Activated CD4-positive, alpha-beta T cell treated with anti-CD3 and anti-CD28 coated beads, Interleukin-2, amount 50 U/mL, for 24 hours (primary cell): ENCODE data around the gene ADAMTS15.

ENCODE experiments used
- DNase-seq, 2 donors: peaks; one replicate each; pipeline ENCODE4 v3.0.0-alpha.2; 2020; ENCODE audit warnings: low read depth in 1 of 2, low spot score in 1 of 2

ADAMTS15 gene

GRCh38 chr11:130448416-130449309 lies at the start of gene ADAMTS15:
Gene ADAMTS15, plus strand, starts transcription at chr11:130448645. Its CDS starts 329 bp downstream, at chr11:130448974.
- no peak for DNase-seq

GRCh38 chr11:130399196-130399595 lies 49.2 kb upstream of the ADAMTS15 start:
- no peak for DNase-seq

GRCh38 chr11:130400781-130401483 lies 47.5 kb upstream of the ADAMTS15 start:
- DNase-seq: no peak

DNA sequence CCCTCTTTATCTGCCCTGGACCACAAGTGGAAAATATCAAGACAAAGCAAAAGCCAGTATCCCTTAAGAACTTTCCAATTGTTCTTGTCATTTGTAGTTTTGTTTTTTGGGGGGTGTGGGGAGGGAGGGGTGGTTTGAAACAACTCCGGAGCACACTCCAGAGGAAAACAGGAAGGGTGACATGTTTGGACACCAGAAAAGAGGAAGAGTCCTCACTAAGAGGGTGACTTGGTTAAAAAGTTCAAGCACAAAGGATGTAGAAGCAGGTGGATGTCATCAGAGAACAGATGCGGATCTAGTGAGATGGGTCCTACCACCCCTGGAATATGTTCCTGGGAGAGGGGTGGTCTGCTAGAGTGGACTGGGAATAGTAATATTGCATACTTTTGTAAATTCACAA lies 45.9 kb upstream of the ADAMTS15 start:
- no peak for DNase-seq

DNA sequence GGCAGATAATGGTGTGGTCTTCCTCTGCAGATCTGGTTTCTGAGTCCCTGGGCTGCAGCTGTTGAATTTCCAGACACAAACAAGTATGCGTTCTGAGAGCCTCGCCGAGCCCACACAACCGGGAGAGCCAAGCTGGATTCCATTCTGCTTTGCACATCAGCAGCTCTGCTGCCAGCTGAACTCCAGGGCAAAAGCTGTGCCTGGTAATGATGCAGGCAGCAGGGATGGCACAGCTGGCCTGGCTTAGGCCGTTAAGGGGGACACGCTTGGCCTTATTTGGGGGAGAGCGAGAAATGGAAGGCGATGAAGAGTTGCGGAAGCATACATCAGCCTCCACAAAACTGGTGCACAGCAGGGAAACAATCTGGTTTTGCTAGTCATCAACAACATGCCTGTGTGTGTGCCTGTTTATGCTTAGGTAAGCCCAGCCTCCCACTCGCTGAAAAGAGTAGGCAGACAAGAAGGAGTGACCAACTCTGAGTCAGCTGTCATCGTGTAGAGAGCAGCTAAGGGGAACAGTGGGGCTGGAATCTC lies 45.1 kb upstream of the ADAMTS15 start:
- no peak for DNase-seq

- DNase-seq: no peak
Measured at GRCh38 chr11:130403967-130404366, 44.5 kb upstream of the ADAMTS15 start.

DNA sequence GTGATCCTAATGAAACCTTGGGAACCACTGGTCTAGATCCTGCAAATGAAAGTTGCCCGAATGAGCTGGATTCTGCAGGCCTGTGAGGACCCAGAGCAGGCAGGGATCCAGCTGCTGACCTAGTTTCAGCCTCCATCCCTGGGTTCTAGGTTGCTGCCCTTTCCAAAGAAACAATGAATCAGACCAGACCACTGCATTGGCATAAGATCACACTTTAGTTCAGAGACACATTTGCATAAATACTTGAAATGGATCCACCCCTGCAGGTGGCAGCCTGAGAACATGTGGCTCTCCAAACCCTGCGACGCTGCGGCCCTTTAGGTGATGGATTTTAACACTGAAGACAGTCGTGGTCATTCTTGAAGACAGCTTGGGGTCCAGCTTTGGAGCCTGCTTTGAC lies 43.7 kb upstream of the ADAMTS15 start:
- no peak for DNase-seq

DNA sequence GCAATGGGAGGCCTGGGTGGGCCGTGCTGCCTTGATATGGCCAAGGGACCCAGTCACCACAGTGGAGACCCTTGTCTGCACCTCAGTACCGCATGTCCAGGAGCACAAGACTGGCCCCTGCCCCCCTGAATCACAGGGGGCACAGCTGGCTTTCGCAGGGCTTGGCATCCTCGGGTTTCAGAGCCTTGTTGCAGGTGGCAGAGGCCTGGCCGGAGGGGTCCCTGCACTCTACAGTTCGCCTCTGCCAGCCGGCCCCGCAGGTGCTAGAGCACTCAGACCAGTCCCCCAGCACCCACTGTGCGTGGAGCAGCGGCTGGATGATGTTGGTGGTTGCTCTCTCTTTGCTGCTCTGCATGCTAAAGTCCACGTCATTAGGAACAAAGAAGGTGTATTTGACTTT lies 43.0 kb upstream of the ADAMTS15 start:
- no peak for DNase-seq

DNA sequence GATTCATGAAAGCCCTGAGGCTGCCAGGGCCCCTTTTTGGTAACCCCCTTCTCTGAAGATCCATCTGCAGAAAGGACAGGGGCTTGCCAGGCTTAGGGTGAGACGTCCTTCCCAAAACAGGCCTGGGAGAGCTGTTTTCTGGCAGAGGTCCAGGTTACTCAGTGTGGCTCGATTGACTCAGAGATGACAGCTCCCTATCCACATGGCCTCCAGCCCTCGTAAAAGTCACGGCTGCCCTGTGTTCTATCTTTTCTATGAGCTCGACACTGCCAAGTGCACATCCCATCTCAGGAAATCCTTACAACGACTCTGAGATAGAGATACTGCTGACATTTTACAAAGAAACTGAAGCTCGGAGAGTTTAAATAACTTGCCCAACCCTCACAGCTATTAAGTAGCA lies 40.5 kb upstream of the ADAMTS15 start:
- DNase-seq: no peak

DNA sequence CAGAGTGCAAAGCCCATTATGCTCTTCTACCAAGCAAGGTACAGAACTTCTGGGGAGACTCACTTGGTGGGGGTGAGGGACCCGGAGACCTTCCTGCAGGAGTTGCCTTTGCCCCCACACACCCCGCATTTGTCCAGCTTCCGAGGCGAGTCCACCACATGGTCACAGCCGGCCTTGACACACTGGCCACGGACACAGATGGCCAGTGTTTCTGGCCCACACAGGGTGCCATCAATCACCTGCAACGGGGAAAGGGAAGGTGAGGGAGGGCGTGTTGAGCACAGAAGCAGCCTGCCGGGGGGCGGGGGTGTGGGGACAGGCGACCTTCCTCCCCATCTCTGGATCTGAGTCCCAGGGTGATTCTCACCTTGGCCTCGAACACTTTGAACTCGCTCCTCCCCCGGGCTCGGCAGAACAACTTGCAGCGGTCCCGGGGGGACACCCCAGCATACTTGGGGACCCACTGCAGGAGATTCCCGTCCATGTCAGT lies 40.0 kb upstream of the ADAMTS15 start:
- no peak for DNase-seq

DNA sequence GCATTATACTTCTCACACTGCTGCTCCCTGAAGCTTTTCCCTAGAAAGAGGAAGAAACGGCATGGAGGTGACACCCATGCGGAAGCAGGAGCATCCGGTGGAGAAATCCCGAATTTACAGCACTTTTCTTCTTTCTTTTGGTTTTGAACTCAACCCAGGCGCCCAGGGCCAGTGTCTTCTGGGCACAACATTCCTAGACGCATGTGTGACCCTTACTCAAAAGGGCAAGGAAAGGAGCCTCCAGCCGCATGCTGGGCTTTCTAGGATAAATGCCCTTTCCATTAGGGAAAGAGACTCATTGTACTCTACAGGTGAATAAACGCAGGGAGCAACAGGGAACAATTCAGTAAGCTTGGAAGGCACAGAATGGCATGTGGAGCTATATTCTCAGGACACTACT lies 39.5 kb upstream of the ADAMTS15 start:
- no peak for DNase-seq

DNA sequence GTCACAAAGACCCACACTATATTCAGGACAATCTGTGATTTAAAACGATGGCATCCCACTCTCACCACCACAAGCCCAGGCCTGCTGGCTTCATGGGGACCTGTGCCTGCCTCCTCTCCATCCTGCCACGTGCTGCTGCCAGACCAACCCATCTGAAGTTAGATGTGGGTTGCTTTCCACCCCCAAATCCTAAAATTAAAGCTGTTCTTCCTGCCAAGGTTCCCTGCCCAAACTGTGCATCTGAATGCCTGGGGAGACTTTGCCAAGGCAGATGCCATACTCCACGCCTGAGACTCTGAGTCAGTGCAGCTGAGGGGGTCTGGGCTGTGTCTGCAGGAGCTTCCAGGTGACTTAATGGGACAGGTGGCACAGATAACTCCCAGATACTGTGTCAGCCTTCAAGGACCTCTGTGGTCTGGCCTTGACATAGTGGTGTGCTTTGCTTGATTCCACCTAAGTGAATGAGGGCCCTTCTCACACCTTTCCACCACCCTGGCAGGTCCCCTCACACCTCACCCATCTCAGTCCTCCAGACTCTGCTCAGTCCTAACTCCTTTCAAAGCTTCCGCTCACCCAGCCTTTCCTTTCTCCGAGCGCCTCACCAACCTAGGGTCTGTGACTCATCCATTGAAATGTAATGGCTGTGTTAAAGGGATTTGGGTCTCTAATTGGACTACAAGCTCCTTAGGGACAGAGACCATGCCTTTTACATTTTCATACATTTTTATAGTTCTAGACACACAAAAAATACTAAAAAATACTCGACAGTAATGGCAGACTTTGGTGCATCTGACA lies 38.7 kb upstream of the ADAMTS15 start:
- DNase-seq: no peak

DNA sequence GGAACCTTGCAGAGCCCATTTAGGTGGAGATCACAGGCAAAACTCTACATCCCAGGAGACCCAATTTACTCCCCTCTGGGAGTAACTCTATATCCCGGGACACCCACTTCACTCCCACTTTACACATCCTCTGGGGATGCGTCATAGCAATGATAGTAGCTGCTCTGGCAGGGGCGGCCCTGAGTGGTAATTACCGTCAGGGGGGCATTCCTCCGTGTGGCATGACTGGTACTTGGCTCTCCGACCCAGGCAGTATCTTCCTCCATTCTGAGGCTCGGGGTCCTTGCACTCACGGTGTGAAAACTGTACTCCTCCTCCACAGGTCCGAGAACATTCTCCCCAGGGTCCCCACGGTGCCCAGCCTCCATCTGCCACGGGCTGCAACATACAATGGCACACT lies 37.2 kb upstream of the ADAMTS15 start:
- no peak for DNase-seq

- no peak for DNase-seq
Measured at GRCh38 chr11:130413405-130414106, 34.9 kb upstream of the ADAMTS15 start.

- DNase-seq: no peak
Measured at GRCh38 chr11:130414107-130415080, 34.1 kb upstream of the ADAMTS15 start.

- no peak for DNase-seq
Measured at GRCh38 chr11:130415731-130416529, 32.5 kb upstream of the ADAMTS15 start.

DNA sequence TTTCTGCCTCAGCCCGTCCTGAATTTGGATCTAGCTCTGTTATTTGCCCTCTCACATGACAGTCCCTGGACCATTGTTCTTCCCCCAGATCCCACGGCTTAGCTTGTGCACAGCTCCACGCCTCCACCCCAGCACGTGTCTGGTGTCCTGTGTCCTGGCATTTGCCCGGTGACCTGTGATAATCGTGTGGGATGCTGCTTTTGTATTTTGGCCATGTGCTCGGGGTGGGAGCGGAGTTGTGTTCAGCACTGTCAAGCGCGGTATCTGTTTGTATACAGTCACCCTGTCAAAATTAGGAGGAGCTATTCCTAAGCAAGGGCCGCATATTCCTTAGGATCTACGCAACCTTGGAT lies 31.9 kb upstream of the ADAMTS15 start:
- DNase-seq: no peak

- DNase-seq: no peak
Measured at GRCh38 chr11:130416906-130417305, 31.5 kb upstream of the ADAMTS15 start.

- DNase-seq: no peak
Measured at GRCh38 chr11:130418210-130418609, 30.2 kb upstream of the ADAMTS15 start.
